ENCODE data around the gene CAND2. TPM values are rescaled to one million over a fixed set of nuclear protein-coding genes. Genes with fewer than 3 reads are reported as not detected.

Gene CAND2
- polyA plus RNA-seq, 1 of the 3 experiments (the other 2 are of a cell fraction), result 1.5 TPM

DNA sequence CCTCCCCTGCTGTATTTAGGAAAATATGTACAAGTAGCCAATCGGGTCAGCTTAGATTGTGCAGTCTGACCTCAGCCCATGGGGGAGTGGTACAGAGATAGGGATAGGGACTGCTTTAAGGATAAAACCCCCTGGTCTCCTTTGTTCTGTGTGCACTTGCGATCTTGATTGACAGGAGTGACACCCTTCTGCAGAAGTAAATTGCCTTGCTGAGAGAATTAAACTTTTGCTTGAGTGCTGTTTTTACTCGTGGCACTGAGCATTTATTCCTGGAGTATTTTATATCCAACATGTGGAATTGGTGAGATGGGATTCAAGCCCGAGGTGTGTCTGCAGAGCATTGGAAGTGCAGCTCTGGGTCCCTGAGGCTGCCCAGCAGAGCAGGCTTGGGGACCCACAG lies 68.8 kb downstream of the CAND2 start:
- TF ChIP-seq FOXM1 (IDR thresholded peaks at IDR 0.05; ENCODE audit: low read depth) (no peak), GATA2 (CRISPR knock-in tag; IDR thresholded peaks at IDR 0.05) (no peak), SMC3 (IDR thresholded peaks at IDR 0.05; ENCODE audit: low read depth, low read length) (no peak), GABPA (IDR thresholded peaks at IDR 0.05; ENCODE audit: low read depth) (no peak), EZH2phosphoT487 (IDR thresholded peaks at IDR 0.05; ENCODE audit: borderline replicate concordance, low read depth) (no peak)
- Histone ChIP-seq H3K27ac (ENCODE audit: low read depth in 2 of 2, low read length in 1 of 2) (no peak overlapping the region), H2AFZ (ENCODE audit: low read depth) (no peak overlapping the region), H3K4me2 (no peak overlapping the region), H3K4me1 (ENCODE audit: control insufficient read depth in 1 of 2, insufficient read depth in 2 of 2, low read depth in 1 of 2, low read length in 1 of 2) (peaks cover 0 to 6% of the 10 kb centered on the region in 2 experiments; a peak in 1 of 4 replicates), H3K79me2 (ENCODE audit: insufficient read depth) (no peaks in the 10 kb centered on the region), H3K9ac (no peak overlapping the region), H3K36me3 (replicated peaks in 1 of 2; ENCODE audit: control insufficient read depth in 1 of 2, insufficient read depth in 2 of 2, low read length in 1 of 2) (no peaks in the 10 kb centered on the region), H3K27me3 (ENCODE audit: insufficient read depth) (no peaks in the 10 kb centered on the region), H4K20me1 (ENCODE audit: insufficient read depth) (no peaks in the 10 kb centered on the region), H3K4me3 (ENCODE audit: low read depth in 2 of 2, low read length in 1 of 2) (no peak overlapping the region), H3K9me2 (no peaks in the 10 kb centered on the region), H3K9me3 (no peaks in the 10 kb centered on the region), H3F3A (replicated peaks; ENCODE audit: insufficient read depth) (no peaks in the 10 kb centered on the region)
- POLR2A ChIA-PET, result no interaction called here
- no peak for DNase-seq
- CTCF ChIA-PET, result interaction anchor here (1.3 to 13.3 kb wide), 2 partner anchors 13 to 26 kb away, joined by 4 to 150 read pairs; no protein-coding TSS in a partner anchor
- 31% methylated on average over 4 of the region's 4 CpGs for WGBS (ENCODE audit: low lambda C conversion rate)

- no peak overlapping the region for H3K9ac ChIP-seq
- TF ChIP-seq MAX (IDR thresholded peaks at IDR 0.05; ENCODE audit: low read depth) (no peak), FOSL2 (IDR thresholded peaks at IDR 0.05; ENCODE audit: borderline replicate concordance, low read depth) (no peak), FOXJ3 (CRISPR knock-in tag; IDR thresholded peaks at IDR 0.05) (no peak), GATA2 (CRISPR knock-in tag; IDR thresholded peaks at IDR 0.05) (no peak), ELF1 (IDR thresholded peaks at IDR 0.05) (no peak), GABPA (IDR thresholded peaks at IDR 0.05; ENCODE audit: low read depth) (no peak), PBX3 (IDR thresholded peaks at IDR 0.05) (no peak), NFIC (IDR thresholded peaks at IDR 0.05; ENCODE audit: borderline replicate concordance) (no peak), YY1 (IDR thresholded peaks at IDR 0.05; ENCODE audit: low read depth) (no peak), EP300 (IDR thresholded peaks at IDR 0.05; ENCODE audit: borderline replicate concordance in 1 of 2, low read depth in 1 of 2, low read length in 1 of 2) (no peak), IRF3 (IDR thresholded peaks at IDR 0.05; ENCODE audit: low read depth, low read length) (no peak)
- TF ChIP-seq, protein P1, sequence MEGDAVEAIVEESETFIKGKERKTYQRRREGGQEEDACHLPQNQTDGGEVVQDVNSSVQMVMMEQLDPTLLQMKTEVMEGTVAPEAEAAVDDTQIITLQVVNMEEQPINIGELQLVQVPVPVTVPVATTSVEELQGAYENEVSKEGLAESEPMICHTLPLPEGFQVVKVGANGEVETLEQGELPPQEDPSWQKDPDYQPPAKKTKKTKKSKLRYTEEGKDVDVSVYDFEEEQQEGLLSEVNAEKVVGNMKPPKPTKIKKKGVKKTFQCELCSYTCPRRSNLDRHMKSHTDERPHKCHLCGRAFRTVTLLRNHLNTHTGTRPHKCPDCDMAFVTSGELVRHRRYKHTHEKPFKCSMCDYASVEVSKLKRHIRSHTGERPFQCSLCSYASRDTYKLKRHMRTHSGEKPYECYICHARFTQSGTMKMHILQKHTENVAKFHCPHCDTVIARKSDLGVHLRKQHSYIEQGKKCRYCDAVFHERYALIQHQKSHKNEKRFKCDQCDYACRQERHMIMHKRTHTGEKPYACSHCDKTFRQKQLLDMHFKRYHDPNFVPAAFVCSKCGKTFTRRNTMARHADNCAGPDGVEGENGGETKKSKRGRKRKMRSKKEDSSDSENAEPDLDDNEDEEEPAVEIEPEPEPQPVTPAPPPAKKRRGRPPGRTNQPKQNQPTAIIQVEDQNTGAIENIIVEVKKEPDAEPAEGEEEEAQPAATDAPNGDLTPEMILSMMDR (IDR thresholded peaks at IDR 0.05), result no peak
- H3K79me2 ChIP-seq (ENCODE audit: insufficient read depth), result no peaks in the 10 kb centered on the region
- DNase-seq, result no peak
- ChIA-PET POLR2A (interaction anchor here (0.8 kb wide), 1 partner anchor 25 kb away, joined by 3 read pairs; no protein-coding TSS in a partner anchor), CTCF (interaction anchor here (0.8 to 13.3 kb wide), 5 partner anchors 25 to 118 kb away, joined by 3 to 150 read pairs (median 9); no protein-coding TSS in a partner anchor)
- H3K27me3 ChIP-seq (ENCODE audit: insufficient read depth), result no peaks in the 10 kb centered on the region
- no peak overlapping the region for H2AFZ ChIP-seq (ENCODE audit: low read depth)
- 47% methylated on average over 6 of the region's 6 CpGs for WGBS (ENCODE audit: low lambda C conversion rate)
- H3K9me2 ChIP-seq, result no peaks in the 10 kb centered on the region
- no peak overlapping the region for H3K27ac ChIP-seq (ENCODE audit: low read depth in 2 of 2, low read length in 1 of 2)
- peaks cover 0 to 12% of the 10 kb centered on the region in 2 experiments; a peak in 1 of 4 replicates for H3K4me1 ChIP-seq (ENCODE audit: control insufficient read depth in 1 of 2, insufficient read depth in 2 of 2, low read depth in 1 of 2, low read length in 1 of 2)
- no peaks in the 10 kb centered on the region for H4K20me1 ChIP-seq (ENCODE audit: insufficient read depth)
- H3K36me3 ChIP-seq (replicated peaks in 1 of 2; ENCODE audit: control insufficient read depth in 1 of 2, insufficient read depth in 2 of 2, low read length in 1 of 2), result no peaks in the 10 kb centered on the region
- no peak overlapping the region for H3K4me3 ChIP-seq (ENCODE audit: low read depth in 2 of 2, low read length in 1 of 2)
- no peaks in the 10 kb centered on the region for H3F3A ChIP-seq (replicated peaks; ENCODE audit: insufficient read depth)
- no peaks in the 10 kb centered on the region for H3K9me3 ChIP-seq
- no peak overlapping the region for H3K4me2 ChIP-seq
Observed at GRCh38 chr3:12866836-12867235, 70.4 kb downstream of the CAND2 start.
